HTR-8/SVneo (cell line): ENCODE results near the gene CRMP1.

Experiments used
- DNase-seq: peaks from one replicate; pipeline ENCODE4 v3.0.0; 2011; ENCODE audit warnings: low spot score, mixed read lengths; ENCODE audit not compliant: insufficient read length
- FAIRE-seq: peaks from 2 replicates; lab custom pipeline; 2011; peaks lifted over from hg19 to GRCh38; lab: Jason Lieb, UNC

Gene CRMP1

GRCh38 chr4:5890063-5890727 lies 2.7 kb downstream of the CRMP1 start:
- DNase-seq = no peak
- no peak for FAIRE-seq

GRCh38 chr4:5889002-5889696 lies 3.7 kb downstream of the CRMP1 start:
- FAIRE-seq = no peak
- no peak for DNase-seq

- FAIRE-seq = no peak
Measured at GRCh38 chr4:5888222-5889001, 4.5 kb downstream of the CRMP1 start.

GRCh38 chr4:5887361-5888221 lies 5.3 kb downstream of the CRMP1 start:
- no peak for FAIRE-seq

More at GRCh38 chr4:5888222-5889001, 4.5 kb downstream of the CRMP1 start:
- no peak for DNase-seq

GRCh38 chr4:5887011-5887360 lies 5.9 kb downstream of the CRMP1 start:
- DNase-seq (no peak), FAIRE-seq (no peak)

More at GRCh38 chr4:5887361-5888221, 5.3 kb downstream of the CRMP1 start:
- no peak for DNase-seq

GRCh38 chr4:5885733-5886132 lies 7.2 kb downstream of the CRMP1 start:
- FAIRE-seq = no peak
- no peak for DNase-seq

- DNase-seq (no peak), FAIRE-seq (no peak)
Measured at GRCh38 chr4:5884796-5885195, 8.1 kb downstream of the CRMP1 start.

GRCh38 chr4:5883916-5884315 lies 9.0 kb downstream of the CRMP1 start:
- FAIRE-seq (no peak), DNase-seq (no peak)

GRCh38 chr4:5882947-5883346 lies 9.9 kb downstream of the CRMP1 start:
- FAIRE-seq = no peak
- no peak for DNase-seq

- no peak for FAIRE-seq
Measured at GRCh38 chr4:5881340-5881739, 11.5 kb downstream of the CRMP1 start.

GRCh38 chr4:5878359-5878758 lies 14.5 kb downstream of the CRMP1 start:
- no peak for FAIRE-seq
- DNase-seq = no peak

More at GRCh38 chr4:5881340-5881739, 11.5 kb downstream of the CRMP1 start:
- DNase-seq = no peak

GRCh38 chr4:5877392-5877791 lies 15.5 kb downstream of the CRMP1 start:
- FAIRE-seq (no peak), DNase-seq (no peak)

- FAIRE-seq (no peak), DNase-seq (no peak)
Measured at GRCh38 chr4:5874811-5875449, 18.0 kb downstream of the CRMP1 start.

GRCh38 chr4:5870701-5871100 lies 22.2 kb downstream of the CRMP1 start:
- FAIRE-seq (no peak), DNase-seq (no peak)

GRCh38 chr4:5869966-5870619 lies 22.8 kb downstream of the CRMP1 start:
- FAIRE-seq (no peak), DNase-seq (no peak)

GRCh38 chr4:5867866-5868265 lies 25.0 kb downstream of the CRMP1 start:
- FAIRE-seq (no peak), DNase-seq (no peak)

GRCh38 chr4:5866841-5867813 lies 25.8 kb downstream of the CRMP1 start:
- no peak for DNase-seq
- FAIRE-seq = no peak
